H1 (cell line): ENCODE measurements around the gene CACNA1D. TPM values are rescaled to one million over a fixed set of nuclear protein-coding genes. Genes with fewer than 3 reads are reported as not detected.

Experiments used
- CTCF ChIA-PET: fragments of 300-600 bp; sonication (Branson Sonifier 250); formaldehyde crosslinking; loops from one replicate; lab custom pipeline; 2021; ENCODE audit not compliant: partially characterized antibody; lab: Charles Lee
- POLR2A ChIA-PET: fragments of 300-600 bp; sonication (Branson Sonifier 250); formaldehyde crosslinking; loops from one replicate; lab custom pipeline; 2021; ENCODE audit warnings: inconsistent platforms; ENCODE audit not compliant: partially characterized antibody; lab: Charles Lee
- DNase-seq, 2 experiments: peaks; one replicate each; pipeline versions ENCODE4 v3.0.0 to v3.0.0-alpha.2; 2010 to 2022; ENCODE audit warnings: low spot score in 2 of 2, low read depth in 1 of 2, mixed read lengths in 1 of 2
- FAIRE-seq: peaks from 2 replicates; lab custom pipeline; 2011; peaks lifted over from hg19 to GRCh38; lab: Jason Lieb, UNC
- H2AFZ ChIP-seq: 2 replicates; pipeline ENCODE4 v1.8.1; 2012; ENCODE audit warnings: low read length, inconsistent platforms
- H2AK5ac ChIP-seq: 2 replicates; pipeline ENCODE4 v1.6.1; 2013; ENCODE audit warnings: low read depth, low read length
- H2BK120ac ChIP-seq: replicated peaks from 2 replicates; pipeline ENCODE3; 2013; ENCODE audit warnings: low read depth, low read length, inconsistent platforms
- H2BK12ac ChIP-seq: 2 replicates; pipeline ENCODE4 v1.6.1; 2013; ENCODE audit warnings: low read depth, low read length
- H2BK15ac ChIP-seq: 2 replicates; pipeline ENCODE4 v1.6.1; 2013; ENCODE audit warnings: low read length
- H2BK20ac ChIP-seq: 2 replicates; pipeline ENCODE4 v1.6.1; 2013; ENCODE audit warnings: low read length
- H2BK5ac ChIP-seq: 2 replicates; pipeline ENCODE4 v1.6.1; 2013; ENCODE audit warnings: low read depth, low read length
- H3K14ac ChIP-seq: 2 replicates; pipeline ENCODE4 v1.6.1; 2013; ENCODE audit warnings: inconsistent platforms; ENCODE audit not compliant: insufficient read length
- H3K18ac ChIP-seq: 2 replicates; pipeline ENCODE4 v1.6.1; 2013; ENCODE audit warnings: low read length; ENCODE audit errors: extremely low read depth
- H3K23ac ChIP-seq: 2 replicates; pipeline ENCODE4 v1.6.1; 2013; ENCODE audit warnings: inconsistent platforms; ENCODE audit not compliant: insufficient read length
- H3K23me2 ChIP-seq: 2 replicates; pipeline ENCODE4 v1.6.1; 2013; ENCODE audit warnings: low read depth, low read length
- H3K27ac ChIP-seq: 2 replicates; pipeline ENCODE4 v1.6.1; 2011; ENCODE audit warnings: low read depth, low read length, inconsistent platforms
- H3K27me3 ChIP-seq, 4 experiments: replicated peaks in 1 of 4; 1 replicate in 1 of 4; 2 replicates in 3 of 4; pipeline versions ENCODE4 v1.6.1 to v1.8.1; 2011 to 2013; ENCODE audit warnings: low read length in 3 of 4, mild to moderate bottlenecking in 3 of 4, inconsistent platforms in 2 of 4, mixed read lengths in 2 of 4, moderate library complexity in 1 of 4; ENCODE audit not compliant: control insufficient read depth in 3 of 4, insufficient read depth in 3 of 4; ENCODE audit errors: extremely low read depth in 1 of 4
- H3K36me3 ChIP-seq, 4 experiments: 2 replicates each; pipeline versions ENCODE4 v1.6.1 to v1.8.1; 2011 to 2013; ENCODE audit warnings: mild to moderate bottlenecking in 4 of 4, low read length in 3 of 4, moderate library complexity in 2 of 4, control low read depth in 1 of 4, inconsistent platforms in 1 of 4; ENCODE audit not compliant: insufficient read depth in 4 of 4, control insufficient read depth in 2 of 4
- H3K4ac ChIP-seq: replicated peaks from 2 replicates; pipeline ENCODE3; 2013; ENCODE audit warnings: low read length, low read depth, mixed read lengths, inconsistent platforms; ENCODE audit not compliant: insufficient read length
- H3K4me1 ChIP-seq, 4 experiments: replicated peaks in 1 of 4; 1 replicate in 1 of 4; 2 replicates in 3 of 4; pipeline versions ENCODE4 v1.6.1 to v1.8.1; 2011 to 2013; ENCODE audit warnings: low read length in 3 of 4, inconsistent platforms in 2 of 4, mixed read lengths in 1 of 4; ENCODE audit not compliant: insufficient read depth in 4 of 4, control insufficient read depth in 3 of 4
- H3K4me2 ChIP-seq, 2 experiments: 2 replicates each; pipeline versions ENCODE4 v1.6.1 to v1.8.1; 2011 to 2013; ENCODE audit warnings: low read depth in 2 of 2, low read length in 2 of 2, control low read depth in 1 of 2, inconsistent platforms in 1 of 2, mild to moderate bottlenecking in 1 of 2; ENCODE audit not compliant: insufficient read depth in 1 of 2
- H3K4me3 ChIP-seq, 4 experiments: fragments of 200-600, 300-600 bp in 1 of 4; sonication (generic), shearing (Covaris generic), sonication (Bioruptor Twin) in 1 of 4; 2 replicates each; pipeline versions ENCODE4 v1.5.1 to v1.8.1; 2011 to 2016; ENCODE audit warnings: low read length in 4 of 4, low read depth in 3 of 4, control low read depth in 2 of 4, inconsistent platforms in 2 of 4, mild to moderate bottlenecking in 2 of 4, mixed read lengths in 1 of 4, moderate library complexity in 1 of 4; ENCODE audit not compliant: insufficient read depth in 2 of 4; ENCODE audit errors: extremely low read depth in 1 of 4
- H3K56ac ChIP-seq: replicated peaks from 2 replicates; pipeline ENCODE3; 2013; ENCODE audit warnings: low read depth, mild to moderate bottlenecking, mixed read lengths, low read length, inconsistent platforms; ENCODE audit not compliant: insufficient read length
- H3K79me1 ChIP-seq: 2 replicates; pipeline ENCODE4 v1.6.1; 2013; ENCODE audit warnings: low read depth, low read length, control low read depth
- H3K79me2 ChIP-seq, 2 experiments: 2 replicates each; pipeline versions ENCODE4 v1.6.1 to v1.8.1; 2012 to 2013; ENCODE audit warnings: low read length in 2 of 2, mild to moderate bottlenecking in 2 of 2, inconsistent platforms in 1 of 2; ENCODE audit not compliant: insufficient read depth in 2 of 2, control insufficient read depth in 1 of 2
- H3K9ac ChIP-seq, 4 experiments: replicated peaks in 1 of 4; 1 replicate in 1 of 4; 2 replicates in 3 of 4; pipeline versions ENCODE4 v1.6.1 to v1.8.1; 2011 to 2013; ENCODE audit warnings: low read depth in 3 of 4, low read length in 3 of 4, control low read depth in 2 of 4, mild to moderate bottlenecking in 2 of 4, moderate library complexity in 2 of 4, inconsistent platforms in 1 of 4; ENCODE audit errors: extremely low read depth in 1 of 4
- H3K9me3 ChIP-seq, 2 experiments: 2 replicates each; pipeline versions ENCODE4 v1.6.1 to v1.8.1; 2012 to 2013; ENCODE audit warnings: mild to moderate bottlenecking in 2 of 2, moderate library complexity in 2 of 2, control low read depth in 1 of 2, inconsistent platforms in 1 of 2, low read depth in 1 of 2, low read length in 1 of 2, mixed read lengths in 1 of 2; ENCODE audit not compliant: insufficient read depth in 2 of 2
- H4K20me1 ChIP-seq, 2 experiments: replicated peaks in 1 of 2; 2 replicates each; pipeline versions ENCODE3 to v1.8.1; 2011 to 2013; ENCODE audit warnings: inconsistent platforms in 2 of 2, low read length in 2 of 2, mild to moderate bottlenecking in 1 of 2; ENCODE audit not compliant: insufficient read depth in 2 of 2, control insufficient read depth in 1 of 2
- H4K5ac ChIP-seq: 2 replicates; pipeline ENCODE4 v1.6.1; 2013; ENCODE audit warnings: low read length, low read depth, mixed read lengths, inconsistent platforms; ENCODE audit not compliant: insufficient read length
- H4K8ac ChIP-seq: 2 replicates; pipeline ENCODE4 v1.8.0; 2013; ENCODE audit warnings: mild to moderate bottlenecking, moderate library complexity, low read length, inconsistent platforms; ENCODE audit not compliant: insufficient read depth; ENCODE audit errors: extremely low read depth
- H4K91ac ChIP-seq: replicated peaks from 2 replicates; pipeline ENCODE3; 2013; ENCODE audit warnings: low read length, mixed read lengths, inconsistent platforms; ENCODE audit not compliant: insufficient read length
- ASH2L ChIP-seq: fragments of 200-600, 300-600 bp; sonication (generic); IDR thresholded peaks from one replicate; pipeline ENCODE4 v1.7.1; 2017; ENCODE audit warnings: low read length
- CREB1 ChIP-seq: IDR thresholded peaks from 2 replicates; pipeline ENCODE4 v1.6.1; 2012; ENCODE audit warnings: inconsistent platforms
- CTBP2 ChIP-seq: IDR thresholded peaks from 2 replicates; pipeline ENCODE4 v1.7.0; 2011; ENCODE audit warnings: borderline replicate concordance, mild to moderate bottlenecking, moderate library complexity, mixed read lengths, low read length; ENCODE audit not compliant: insufficient read depth, insufficient read length
- EGR1 ChIP-seq: IDR thresholded peaks from 2 replicates; pipeline ENCODE4 v1.6.1; 2011; ENCODE audit warnings: low read depth, low read length, borderline replicate concordance
- JUND ChIP-seq: IDR thresholded peaks from 2 replicates; pipeline ENCODE4 v1.6.1; 2011; ENCODE audit warnings: mild to moderate bottlenecking, improper control_type of control experiment, low read length
- MAX ChIP-seq: IDR thresholded peaks from 2 replicates; pipeline ENCODE4 v1.6.1; 2012; ENCODE audit warnings: inconsistent platforms
- NRF1 ChIP-seq: IDR thresholded peaks from 2 replicates; pipeline ENCODE4 v1.6.1; 2011; ENCODE audit warnings: mild to moderate bottlenecking, low read depth, low read length, improper control_type of control experiment
- RAD21 ChIP-seq, 2 experiments: IDR thresholded peaks in 1 of 2; conservative IDR thresholded peaks in 1 of 2; 2 replicates each; pipeline ENCODE4 v1.6.1; 2011; ENCODE audit warnings: low read depth in 2 of 2, low read length in 2 of 2, improper control_type of control experiment in 1 of 2, inconsistent platforms in 1 of 2, mild to moderate bottlenecking in 1 of 2, moderate library complexity in 1 of 2
- RXRA ChIP-seq: IDR thresholded peaks from 2 replicates; pipeline ENCODE4 v1.6.1; 2011; ENCODE audit warnings: low read depth, mild to moderate bottlenecking, low read length, moderate library complexity; ENCODE audit not compliant: insufficient read depth
- SAP30 ChIP-seq: fragments of 300-600 bp; sonication (generic); IDR thresholded peaks from 2 replicates; pipeline ENCODE4 v1.7.1; 2012; ENCODE audit warnings: low read length, moderate library complexity, mild to moderate bottlenecking, inconsistent platforms; ENCODE audit not compliant: insufficient read depth, insufficient replicate concordance
- SIRT6 ChIP-seq: IDR thresholded peaks from one replicate; pipeline ENCODE4 v1.7.1; 2012; ENCODE audit warnings: low read length, inconsistent platforms
- SIX5 ChIP-seq: IDR thresholded peaks from 2 replicates; pipeline ENCODE4 v1.6.1; 2011; ENCODE audit warnings: mild to moderate bottlenecking, low read depth, low read length
- SP4 ChIP-seq: IDR thresholded peaks from 2 replicates; pipeline ENCODE4 v1.6.1; 2012; ENCODE audit warnings: low read length, inconsistent platforms
- SRF ChIP-seq: IDR thresholded peaks from 2 replicates; pipeline ENCODE4 v1.6.1; 2011; ENCODE audit warnings: mild to moderate bottlenecking, low read depth, low read length, moderate library complexity
- TEAD4 ChIP-seq: IDR thresholded peaks from 2 replicates; pipeline ENCODE4 v1.6.1; 2012; ENCODE audit warnings: low read depth, low read length, inconsistent platforms, mixed read lengths
- WGBS, 2 experiments: shearing (Covaris generic) in 1 of 2; methylation state at CpG; one replicate each; pipeline versions ENCODE4 v1.1.6 to v1.1.7; 2013 to 2015; ENCODE audit warnings: low lambda C conversion rate in 2 of 2, mixed read lengths in 2 of 2, inconsistent platforms in 1 of 2, low coverage in 1 of 2, missing lambda C conversion rate in 1 of 2; ENCODE audit not compliant: insufficient replicate concordance in 2 of 2, insufficient coverage in 1 of 2, insufficient read length in 1 of 2; ENCODE audit errors: extremely low coverage in 1 of 2, missing lambda C conversion rate in 1 of 2; 5-methylcytosine and 5-hydroxymethylcytosine counted together
- polyA plus RNA-seq, 7 experiments: library from polyadenylated mRNA; depleted of rRNA in 3 of 7; stranded (reverse) in 5 of 7; unstranded in 2 of 7; fragments of >200 nt in 5 of 7; fragments of 200-250 nt in 2 of 7; gene quantifications; 1 replicate in 5 of 7; 2 replicates in 1 of 7; 4 replicates in 1 of 7; pipeline versions ENCODE4 v1.2.1 to v1.2.3, GENCODE V29; 2011 to 2013; ENCODE audit warnings: missing spikeins in 2 of 7, mixed read lengths in 2 of 7
- total RNA-seq: library from RNA; stranded (reverse); fragmentation: NEBNext Ultra II Directional; extraction: Animal tissue kit (Norgen Biotek cat#: 25700); gene quantifications from 2 replicates; pipeline ENCODE4 v1.2.1, GENCODE V29; 2021

The CACNA1D gene
- total and polyA plus RNA-seq, 2 of the 8 experiments (the other 6 are each of a cell fraction or from before 2014, with no cell fraction given) = 2.0 to 2.9 TPM

DNA sequence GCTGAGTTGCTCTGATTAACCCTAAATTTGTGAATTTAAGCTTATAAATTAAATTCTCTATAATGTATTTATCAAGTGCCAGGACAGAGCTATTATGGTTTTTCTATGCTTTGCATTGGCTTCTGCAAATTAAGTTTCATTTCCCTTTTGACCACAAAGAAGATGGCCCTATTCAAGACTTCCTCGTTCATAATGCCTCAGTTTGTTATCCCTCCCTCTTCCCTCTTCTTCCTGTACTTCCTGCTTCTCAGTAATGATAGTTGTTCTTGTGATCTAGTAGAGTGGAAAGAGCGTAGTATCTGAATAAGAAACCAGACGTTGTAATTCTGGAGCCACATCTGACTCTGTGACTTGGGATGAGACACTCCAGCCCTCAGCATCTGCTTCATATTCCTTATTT, 118.7 kb downstream of the CACNA1D start:
- Histone ChIP-seq H3K79me1 (no peaks in the 10 kb centered on the region), H3K56ac (no peak overlapping the region), H2BK12ac (no peak overlapping the region), H3K4me2 (no peak overlapping the region), H3K14ac (no peak overlapping the region), H3K23ac (no peak overlapping the region), H3K9ac (no peak overlapping the region), H4K5ac (no peak overlapping the region), H2BK20ac (no peak overlapping the region), H3K27me3 (no peaks in the 10 kb centered on the region), H2BK120ac (no peak overlapping the region), H3K23me2 (no peaks in the 10 kb centered on the region), H4K20me1 (no peaks in the 10 kb centered on the region), H2BK5ac (no peak overlapping the region), H3K36me3 (no peaks in the 10 kb centered on the region), H3K79me2 (no peaks in the 10 kb centered on the region), H2AFZ (no peak overlapping the region), H2AK5ac (no peak overlapping the region), H4K91ac (no peak overlapping the region), H3K9me3 (no peaks in the 10 kb centered on the region), H3K18ac (no peak overlapping the region), H3K4me3 (no peak overlapping the region), H3K4ac (no peak overlapping the region), H4K8ac (no peak overlapping the region), H3K27ac (no peak overlapping the region), H2BK15ac (no peak overlapping the region), H3K4me1 (peaks cover 0 to 7% (median 0%) of the 10 kb centered on the region in 4 experiments; a peak in 2 of 7 replicates)
- 81% methylated on average over 3 of the region's 3 CpGs; no CpG with 5 or more reads in 1 of the 2 experiments for WGBS, 2 experiments
- no peak for DNase-seq
- POLR2A ChIA-PET = interaction anchor here (1.0 to 1.7 kb wide), 2 partner anchors 10 to 15 kb away, joined by 3 read pairs; no protein-coding TSS in a partner anchor
- FAIRE-seq = no peak
- CTCF ChIA-PET = interaction anchor here (1.4 to 1.8 kb wide), 3 partner anchors 9 to 56 kb away, joined by 4 to 7 read pairs (median 4); no protein-coding TSS in a partner anchor
- TF ChIP-seq SIX5 = no peak
- TF ChIP-seq EGR1 = no peak
- TF ChIP-seq SAP30 = no peak
- TF ChIP-seq TEAD4 = no peak
- no peak for TF ChIP-seq MAX
- TF ChIP-seq ASH2L = no peak
- no peak for TF ChIP-seq SIRT6
- no peak for TF ChIP-seq CREB1
- no peak for TF ChIP-seq NRF1
- no peak for TF ChIP-seq RAD21 (IDR thresholded peaks at IDR 0.05 in 1 of 2, conservative IDR thresholded peaks at IDR 0.05 in 1 of 2; ENCODE audit: low read depth in 2 of 2, low read length in 2 of 2)
- TF ChIP-seq RXRA = no peak
- no peak for TF ChIP-seq JUND
- no peak for TF ChIP-seq SP4
- TF ChIP-seq CTBP2 = no peak
- no peak for TF ChIP-seq SRF
